AML-193 (cell line): Measurements from ENCODE around the gene ORAI3.

Source experiments
- DNase-seq, 2 experiments: peaks; one replicate each; lab custom pipeline; 2025; lab: John Stamatoyannopoulos, UW

Gene ORAI3

DNA sequence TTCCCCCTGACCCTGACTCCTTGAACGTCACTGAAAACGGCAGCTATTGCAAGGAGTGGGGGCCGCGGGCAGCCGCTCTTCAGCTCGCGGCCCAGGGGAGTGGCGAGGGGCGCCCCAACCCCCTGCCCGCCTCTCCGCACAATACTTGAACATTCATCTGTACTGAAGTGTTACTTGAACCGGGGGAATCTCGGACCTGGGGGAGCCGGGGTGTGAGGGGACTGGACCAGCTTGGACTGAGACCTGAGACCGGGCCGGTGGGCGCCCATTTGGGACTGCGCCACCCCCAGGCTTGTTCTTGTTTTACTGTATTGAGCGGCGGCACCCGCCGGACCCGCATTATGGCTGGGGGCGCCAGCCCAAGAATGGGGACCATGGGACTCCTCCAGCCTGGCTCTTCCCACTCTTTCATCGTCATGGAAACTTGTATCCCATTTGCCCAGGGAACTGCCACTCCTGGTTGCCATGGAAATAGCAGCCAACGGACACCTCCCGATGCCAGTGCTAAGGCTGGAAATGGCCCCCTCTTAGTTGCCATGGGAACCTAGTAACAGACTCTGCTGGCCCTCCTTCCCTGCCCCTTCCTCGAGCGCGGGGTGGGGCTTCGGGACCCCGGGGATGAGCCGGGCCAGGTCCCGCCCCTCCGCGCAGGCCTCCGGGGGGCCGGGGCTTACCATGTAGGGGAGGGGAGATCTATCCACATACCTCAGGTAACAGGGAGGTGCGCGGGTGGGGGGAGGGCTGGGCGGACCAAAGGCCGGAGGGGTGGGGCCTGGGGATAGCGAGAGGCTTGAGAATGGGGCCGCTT, 805 bp upstream of the ORAI3 start:
- DNase-seq, result no peak

DNA sequence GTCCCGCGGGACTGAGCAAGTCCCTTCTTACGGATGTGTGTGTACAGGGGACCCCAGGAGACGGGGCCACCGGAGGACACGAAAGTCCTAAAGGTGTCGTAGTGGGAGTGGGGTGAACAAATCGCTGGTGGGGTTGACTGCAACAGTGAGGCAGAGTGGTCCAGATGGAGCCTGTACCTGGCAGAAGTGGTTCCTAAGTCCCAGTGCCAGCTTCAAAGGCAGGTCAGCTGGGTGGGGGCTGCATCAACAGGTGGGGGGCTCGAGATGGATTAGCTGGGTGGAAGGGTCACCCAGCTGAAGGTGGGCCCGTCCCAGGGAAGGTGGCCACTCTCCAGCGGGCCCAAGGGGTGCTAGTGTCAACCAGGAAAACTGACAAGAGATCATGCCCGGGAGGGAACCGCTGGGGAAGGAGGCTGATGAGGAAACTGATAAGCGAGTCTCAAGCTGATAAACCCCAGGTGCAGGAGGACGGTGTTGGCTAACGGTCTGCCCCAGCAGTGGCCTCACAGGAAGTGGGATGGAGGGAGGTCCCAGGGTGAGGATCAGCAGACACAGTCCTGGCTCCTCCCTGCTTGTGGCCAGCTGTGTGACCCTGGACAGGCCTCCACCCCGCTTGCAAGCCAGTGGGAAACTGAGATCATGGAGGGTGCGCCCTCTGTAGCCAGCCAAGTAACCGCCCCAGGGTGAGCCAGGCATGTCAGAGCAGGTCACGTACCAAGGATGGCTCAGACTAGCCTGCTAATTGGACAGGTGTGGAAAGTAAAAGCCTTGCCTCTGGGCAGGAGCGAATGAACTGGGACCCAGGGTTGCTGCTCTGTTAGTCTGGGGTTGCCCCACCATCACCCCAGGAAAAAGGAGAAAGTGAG, 1.0 kb downstream of the ORAI3 start:
- peak; percentile 70 to 71 for DNase-seq

DNA sequence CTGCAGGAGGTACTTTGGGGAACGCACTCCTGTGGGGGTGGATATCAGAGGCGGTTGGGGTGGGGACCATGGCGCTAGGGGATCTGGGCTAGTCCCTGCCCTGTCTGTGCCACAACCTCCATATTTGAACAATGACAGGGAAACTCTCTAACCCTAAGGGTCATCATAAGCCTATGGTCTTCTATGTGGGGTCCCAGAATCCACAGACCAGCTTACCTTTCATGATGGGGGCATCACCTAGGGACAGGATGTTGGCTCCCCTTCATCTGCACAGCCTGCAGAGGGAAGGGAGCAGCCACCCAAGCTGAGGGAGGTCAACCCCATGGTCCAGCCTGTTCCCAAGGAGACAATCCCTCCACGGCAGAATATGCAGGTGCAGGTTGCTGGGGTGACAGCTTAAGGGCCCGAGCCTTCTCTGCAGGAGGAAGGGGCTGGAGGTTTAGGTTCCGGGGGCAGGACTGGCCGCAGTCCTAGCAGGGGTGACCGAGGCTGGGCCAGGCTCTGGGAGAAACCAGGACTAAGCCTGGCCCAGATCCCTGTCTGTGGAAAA, 1.7 kb downstream of the ORAI3 start:
- DNase-seq, result no peak

GRCh38 chr16:30951193-30951592, 2.3 kb downstream of the ORAI3 start:
- DNase-seq, result no peak

DNA sequence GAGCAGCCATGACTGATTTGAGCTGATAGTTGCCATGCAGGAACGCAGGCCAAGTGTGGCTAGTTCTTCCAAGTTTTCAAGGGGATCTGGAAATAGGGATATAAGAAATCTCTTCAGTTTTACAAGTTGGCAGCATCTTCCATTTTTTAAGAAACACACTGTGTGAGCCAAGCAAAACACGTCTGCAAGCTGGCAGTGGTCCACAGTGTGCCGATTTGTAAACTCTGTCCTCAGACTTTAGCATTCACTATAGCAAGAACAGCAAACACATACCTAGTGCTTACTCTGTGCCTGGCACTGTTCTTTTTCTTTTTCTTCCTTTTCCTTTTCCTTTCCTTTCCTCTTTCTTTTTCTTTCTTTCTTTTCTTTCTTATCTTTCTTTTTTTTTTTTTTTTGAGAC, 2.9 kb downstream of the ORAI3 start:
- DNase-seq, result no peak

GRCh38 chr16:30953111-30953510, 4.2 kb downstream of the ORAI3 start:
- DNase-seq, result no peak

GRCh38 chr16:30953511-30954124, 4.8 kb downstream of the ORAI3 start:
- peak; percentile 66 to 78 for DNase-seq

DNA sequence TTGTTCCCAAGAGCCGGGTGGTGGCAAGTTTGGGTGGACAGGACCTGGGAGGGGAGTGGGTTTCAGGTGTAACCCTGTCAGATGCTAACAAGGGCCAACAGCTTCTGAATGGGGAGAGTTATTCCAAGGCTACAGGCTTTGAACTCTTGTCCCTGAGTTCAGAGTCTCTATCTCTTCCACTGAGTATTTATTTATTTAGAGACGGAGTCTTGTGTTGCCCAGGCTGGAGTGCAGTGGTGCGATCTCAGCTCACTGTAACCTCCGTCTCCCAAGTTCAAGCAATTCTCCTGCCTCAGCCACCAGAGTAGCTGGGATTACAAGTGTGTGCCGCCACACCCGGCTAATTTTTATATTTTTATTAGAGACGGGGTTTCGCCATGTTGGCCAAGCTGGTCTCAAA, 6.1 kb downstream of the ORAI3 start:
- no peak for DNase-seq

- peak; percentile 37 to 45 for DNase-seq
Measured at GRCh38 chr16:30956601-30957455, 8.0 kb downstream of the ORAI3 start.

DNA sequence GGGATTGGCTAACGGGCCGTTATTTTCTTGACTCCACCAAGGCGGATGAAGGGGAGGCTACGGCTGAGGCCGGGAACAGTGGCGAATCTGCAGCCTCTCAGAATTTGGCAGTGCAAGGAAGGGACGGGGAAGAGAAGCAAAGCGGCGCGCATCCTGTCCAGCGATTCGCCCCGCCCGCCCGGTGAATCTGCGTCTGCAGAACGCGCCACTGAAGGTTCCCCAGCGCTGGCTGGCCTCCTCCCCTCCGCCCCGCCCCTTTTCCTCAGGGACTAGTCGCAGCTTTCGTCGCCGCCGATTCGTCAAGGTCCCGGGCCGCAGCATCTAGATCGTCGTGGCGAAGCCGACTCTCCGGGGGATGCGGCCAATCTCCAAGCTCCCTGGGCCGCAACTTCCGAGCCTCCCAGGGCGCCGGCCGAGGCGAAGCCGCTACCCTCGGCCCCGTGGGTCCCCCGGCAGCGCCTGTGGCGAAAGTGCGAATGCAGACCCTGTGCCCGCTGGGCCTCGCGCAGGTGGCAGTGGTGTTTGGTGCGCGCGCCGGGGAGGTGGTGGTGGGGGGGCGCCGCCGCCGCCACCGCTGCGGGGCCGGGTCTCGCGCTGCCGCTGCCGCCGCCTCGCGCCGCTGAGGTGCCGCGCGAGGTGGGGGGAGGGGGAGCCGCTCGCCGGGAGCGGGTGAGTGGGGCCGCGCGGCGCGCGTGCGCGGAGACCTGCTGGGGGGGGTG, 8.7 kb downstream of the ORAI3 start, which contains the start of gene SETD1A:
Gene SETD1A, plus strand, starts transcription at position 299 of the 719 bp plus-strand sequence. CDS start 978 bp downstream, outside the sequence.
- peak; percentile 87 to 89 for DNase-seq

DNA sequence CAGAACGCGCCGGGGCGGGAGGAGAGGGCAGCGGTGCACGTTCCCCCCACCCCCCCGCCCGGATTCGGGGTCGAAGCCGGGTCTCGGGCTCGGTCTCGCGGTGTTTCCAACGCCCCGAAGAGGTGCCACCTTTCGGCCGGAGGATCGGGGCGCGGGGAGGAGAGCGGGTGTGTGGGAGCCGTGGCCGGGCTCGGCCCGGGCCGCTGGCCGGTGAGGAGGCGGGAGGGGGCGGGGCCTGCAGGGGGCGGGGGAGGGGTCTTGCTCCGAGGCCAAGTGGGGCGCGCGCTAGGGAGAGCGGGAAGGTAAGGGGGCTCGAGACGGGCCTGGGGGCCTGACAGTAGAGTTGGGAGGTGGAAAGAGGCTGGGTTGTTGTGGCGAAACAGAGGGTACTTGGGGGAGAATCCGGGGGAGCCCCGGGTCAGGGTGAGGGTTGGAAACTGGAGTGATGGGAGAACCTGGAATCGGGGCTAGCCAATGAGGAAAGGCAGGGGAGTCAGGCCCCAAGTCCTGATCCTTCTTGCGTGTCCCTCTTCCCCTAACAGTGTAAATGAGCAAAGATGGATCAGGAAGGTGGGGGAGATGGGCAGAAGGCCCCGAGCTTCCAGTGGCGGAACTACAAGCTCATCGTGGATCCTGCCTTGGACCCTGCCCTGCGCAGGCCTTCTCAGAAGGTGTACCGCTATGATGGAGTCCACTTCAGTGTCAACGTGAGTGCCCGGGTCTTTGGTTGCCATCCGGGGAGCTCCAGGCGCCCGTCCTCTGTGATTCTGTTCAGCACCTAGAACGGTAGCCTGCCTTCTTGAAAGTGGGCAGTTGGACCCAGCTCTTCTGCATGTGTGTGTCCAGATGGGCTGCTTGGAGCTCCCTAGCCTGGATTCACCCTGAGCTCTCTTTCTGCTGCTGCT, 9.6 kb downstream of the ORAI3 start:
- DNase-seq, result no peak

DNA sequence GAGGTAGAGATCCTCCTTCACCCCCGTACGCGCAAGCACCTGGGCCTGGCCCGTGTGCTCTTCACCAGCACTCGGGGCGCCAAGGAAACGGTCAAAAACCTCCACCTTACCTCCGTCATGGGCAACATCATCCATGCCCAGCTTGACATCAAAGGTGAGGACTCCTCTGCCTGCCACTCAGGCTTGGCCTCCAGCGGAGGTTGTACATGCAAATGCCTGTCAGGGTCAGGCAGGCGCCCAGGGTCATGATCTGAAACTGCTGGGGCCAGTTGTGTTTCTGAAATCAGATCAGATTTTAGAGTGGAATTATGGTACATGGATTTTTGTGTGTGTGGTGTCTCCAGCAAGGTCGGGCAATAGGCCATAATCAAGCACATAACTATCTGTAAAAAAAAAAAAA, 12.5 kb downstream of the ORAI3 start:
- DNase-seq, result no peak

DNA sequence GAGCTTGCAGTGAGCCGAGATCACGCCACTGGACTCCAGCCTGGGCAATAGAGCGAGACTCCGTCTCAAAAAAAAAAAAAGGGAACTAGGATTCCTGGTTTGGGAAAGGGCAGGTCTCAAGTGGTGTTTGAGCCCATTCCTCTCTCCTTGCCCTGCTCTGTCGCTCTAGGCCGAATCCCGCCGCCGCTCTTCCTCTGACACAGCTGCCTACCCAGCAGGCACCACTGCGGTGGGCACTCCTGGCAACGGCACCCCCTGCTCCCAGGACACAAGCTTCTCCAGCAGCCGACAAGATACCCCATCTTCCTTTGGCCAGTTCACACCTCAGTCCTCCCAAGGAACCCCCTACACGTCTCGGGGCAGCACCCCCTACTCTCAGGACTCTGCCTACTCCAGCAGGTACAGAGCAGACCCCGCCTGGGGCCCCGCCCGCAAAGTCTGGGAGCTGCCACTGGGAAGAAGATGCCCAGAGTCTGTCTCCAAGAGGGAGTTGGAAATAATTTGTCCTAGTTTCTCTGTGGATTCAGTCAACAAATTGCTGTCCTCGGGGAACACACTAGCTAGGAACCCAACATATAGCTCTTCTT, 15.2 kb downstream of the ORAI3 start:
- no peak for DNase-seq

GRCh38 chr16:30964574-30965226, 15.8 kb downstream of the ORAI3 start:
- DNase-seq, result no peak

DNA sequence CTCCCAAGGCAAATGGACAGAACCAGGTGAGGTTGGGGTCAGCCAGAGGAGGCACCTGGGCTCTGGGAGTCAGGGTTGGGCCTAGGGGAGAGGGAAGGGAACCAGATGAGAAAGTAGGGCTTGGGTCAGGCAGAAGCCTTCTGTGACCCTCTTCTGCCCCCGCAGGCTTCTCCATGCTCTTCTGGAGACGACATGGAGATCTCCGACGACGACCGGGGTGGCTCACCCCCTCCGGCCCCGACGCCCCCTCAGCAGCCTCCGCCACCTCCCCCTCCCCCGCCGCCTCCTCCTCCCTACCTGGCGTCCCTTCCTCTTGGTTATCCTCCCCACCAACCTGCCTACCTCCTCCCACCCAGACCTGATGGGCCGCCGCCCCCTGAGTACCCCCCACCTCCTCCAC, 16.6 kb downstream of the ORAI3 start:
- no peak for DNase-seq

DNA sequence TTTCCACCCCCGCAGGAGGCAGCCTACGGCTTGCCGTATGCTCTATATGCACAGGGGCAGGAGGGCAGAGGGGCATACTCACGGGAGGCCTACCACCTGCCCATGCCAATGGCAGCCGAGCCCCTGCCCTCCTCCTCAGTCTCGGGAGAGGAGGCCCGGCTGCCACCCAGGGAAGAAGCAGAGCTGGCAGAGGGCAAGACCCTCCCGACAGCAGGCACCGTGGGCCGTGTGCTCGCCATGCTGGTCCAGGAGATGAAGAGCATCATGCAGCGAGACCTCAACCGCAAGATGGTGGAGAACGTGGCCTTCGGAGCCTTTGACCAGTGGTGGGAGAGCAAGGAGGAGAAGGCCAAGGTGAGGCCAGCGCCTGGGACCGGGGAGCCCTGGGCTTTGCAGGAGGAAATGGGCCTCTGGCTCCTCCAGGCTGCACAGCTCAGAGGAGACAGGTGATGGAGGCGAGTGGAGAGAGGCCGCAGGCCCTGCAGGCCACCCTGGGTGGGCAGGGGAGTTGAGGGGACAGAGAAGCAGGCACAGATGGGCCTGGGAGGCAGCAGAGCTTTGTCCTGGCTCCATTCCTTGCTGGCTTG, 17.3 kb downstream of the ORAI3 start:
- DNase-seq, result no peak

GRCh38 chr16:30967795-30968194, 18.9 kb downstream of the ORAI3 start:
- DNase-seq, result no peak

- DNase-seq, result no peak
Measured at GRCh38 chr16:30969246-30969842, 20.5 kb downstream of the ORAI3 start.
